PC-3 (cell line): Measurements from ENCODE around the gene IFFO2. TPM values are rescaled to one million over a fixed set of nuclear protein-coding genes. Genes with fewer than 3 reads are reported as not detected.
A peak's percentile ranks its signal among the peaks of the same experiment; 100 is the strongest.

Experiments used
- ATAC-seq: fragments of 200-7000 bp; cut with Tn5 transposase; 2 replicates; pipeline ENCODE4 v1.9.1; 2020; ENCODE audit warnings: mild to moderate bottlenecking, moderate library complexity
- BruUV-seq: library from RNA; stranded (reverse); fragments of 400-500 nt; replicated peaks from 2 replicates; lab custom pipeline; 2021; lab: Mats Ljungman, UMichigan
- CTCF ChIA-PET: fragments of 300-600 bp; sonication (Branson Sonifier 250); formaldehyde crosslinking; loops from one replicate; lab custom pipeline; 2022; ENCODE audit warnings: antibody characterized with exemption; lab: Charles Lee
- POLR2A ChIA-PET: fragments of 300-600 bp; sonication (Branson Sonifier 250); formaldehyde crosslinking; loops from one replicate; lab custom pipeline; 2022; ENCODE audit warnings: antibody characterized with exemption; ENCODE audit not compliant: unreplicated experiment; lab: Charles Lee
- DNase-seq: peaks from one replicate; pipeline ENCODE4 v3.0.0-alpha.2; 2015
- H2AFZ ChIP-seq: fragments of 300-600 bp; sonication (generic); 2 replicates; pipeline ENCODE4 v1.6.0; 2016; ENCODE audit warnings: antibody characterized with exemption, low read length
- H3F3A ChIP-seq: fragments of 300-600 bp; sonication (generic); one replicate; pipeline ENCODE4 v1.6.0; 2017; ENCODE audit warnings: antibody characterized with exemption, low read length, control low read depth, mild to moderate bottlenecking; ENCODE audit not compliant: unreplicated experiment
- H3K27ac ChIP-seq: fragments of 300-600 bp; sonication (generic); 2 replicates; pipeline ENCODE4 v1.5.1; 2016; ENCODE audit warnings: mild to moderate bottlenecking, low read length
- H3K27me3 ChIP-seq: fragments of 300-600 bp; sonication (generic); 2 replicates; pipeline ENCODE4 v1.6.1; 2016; ENCODE audit warnings: low read length, mixed read lengths
- H3K36me3 ChIP-seq: fragments of 300-600 bp; sonication (generic); 2 replicates; pipeline ENCODE4 v1.6.1; 2016; ENCODE audit warnings: low read depth, mixed run types, low read length, mixed read lengths
- H3K4me1 ChIP-seq: fragments of 300-600 bp; sonication (generic); 2 replicates; pipeline ENCODE4 v1.5.1; 2016; ENCODE audit warnings: low read length; ENCODE audit not compliant: insufficient read depth
- H3K4me2 ChIP-seq: fragments of 300-600 bp; sonication (generic); 2 replicates; pipeline ENCODE4 v1.6.0; 2016; ENCODE audit warnings: low read length
- H3K4me3 ChIP-seq: fragments of 300-600 bp; sonication (generic); 2 replicates; pipeline ENCODE4 v1.5.1; 2016; ENCODE audit warnings: mild to moderate bottlenecking, low read length, mixed read lengths
- H3K79me2 ChIP-seq: fragments of 300-600 bp; sonication (generic); 2 replicates; pipeline ENCODE4 v1.6.1; 2017; ENCODE audit warnings: low read length, mixed read lengths
- H3K9ac ChIP-seq: fragments of 300-600 bp; sonication (generic); 2 replicates; pipeline ENCODE4 v1.6.0; 2016; ENCODE audit warnings: mild to moderate bottlenecking, low read length
- H3K9me2 ChIP-seq: fragments of 300-600 bp; sonication (generic); replicated peaks from 2 replicates; pipeline ENCODE4 v1.6.1; 2016; ENCODE audit warnings: mixed run types, low read length, mixed read lengths
- H3K9me3 ChIP-seq: fragments of 300-600 bp; sonication (generic); 2 replicates; pipeline ENCODE4 v1.6.1; 2016; ENCODE audit warnings: low read length, mixed read lengths
- H4K20me1 ChIP-seq: fragments of 300-600 bp; sonication (generic); 2 replicates; pipeline ENCODE4 v1.6.1; 2016; ENCODE audit warnings: low read length, mixed read lengths
- CTCF ChIP-seq: fragments of 300-600 bp; sonication (generic); conservative IDR thresholded peaks from 2 replicates; pipeline ENCODE4 v1.5.1; 2017; ENCODE audit warnings: antibody characterized with exemption, low read depth, mild to moderate bottlenecking, low read length
- EZH2 ChIP-seq: fragments of 300-600 bp; sonication (generic); IDR thresholded peaks from one replicate; pipeline ENCODE4 v1.6.1; 2017; ENCODE audit warnings: antibody characterized with exemption, mild to moderate bottlenecking, low read length; ENCODE audit not compliant: unreplicated experiment
- EZH2phosphoT487 ChIP-seq: fragments of 300-600 bp; sonication (generic); IDR thresholded peaks from 2 replicates; pipeline ENCODE4 v1.6.1; 2018; ENCODE audit warnings: mild to moderate bottlenecking, antibody characterized with exemption, low read length, borderline replicate concordance
- intact Hi-C: fragments of 100-400 bp; cut with micrococcal nuclease; formaldehyde crosslinking; loops from 2 replicates; pipeline ENCODE4 v1.9.0; 2023
- total RNA-seq: library from RNA; depleted of rRNA; stranded (reverse); fragments of >200 nt; gene quantifications from 2 replicates; pipeline ENCODE4 v1.2.3, GENCODE V29; 2014

Gene IFFO2
- total RNA-seq, 1 experiment from 2014 or later, result 30.7 TPM

- POLR2A ChIA-PET, result no interaction called here
- no peak for ATAC-seq
Measured at GRCh38 chr1:18874036-18874435, 82.4 kb downstream of the IFFO2 start.

GRCh38 chr1:18872071-18872611, 84.3 kb downstream of the IFFO2 start:
- Histone ChIP-seq H4K20me1 (no peaks in the 10 kb centered on the region), H2AFZ (no peak overlapping the region), H3K9me2 (no peaks in the 10 kb centered on the region), H3K4me2 (no peak overlapping the region), H3F3A (no peaks in the 10 kb centered on the region), H3K27me3 (peaks cover under 1% of the 10 kb centered on the region; the same call in 1 of the 2 replicates), H3K9ac (no peak overlapping the region), H3K36me3 (no peaks in the 10 kb centered on the region), H3K4me3 (no peak overlapping the region), H3K79me2 (no peaks in the 10 kb centered on the region), H3K9me3 (no peaks in the 10 kb centered on the region), H3K27ac (no peak overlapping the region), H3K4me1 (no peaks in the 10 kb centered on the region)
- POLR2A ChIA-PET, result interaction anchor here (0.6 kb wide), 1 partner anchor 101 kb away, joined by 3 read pairs; no protein-coding TSS in a partner anchor
- ATAC-seq (no peak), DNase-seq (no peak)
- no peak for TF ChIP-seq EZH2
- CTCF ChIA-PET, result no interaction called here
- intact Hi-C loops, result no loop called here
- TSS peak; percentile 29 for BruUV-seq

More at GRCh38 chr1:18874036-18874435, 82.4 kb downstream of the IFFO2 start:
- Histone ChIP-seq H3K9ac (no peak overlapping the region), H3K9me3 (no peaks in the 10 kb centered on the region), H3K4me1 (no peaks in the 10 kb centered on the region), H4K20me1 (no peaks in the 10 kb centered on the region), H3K79me2 (no peaks in the 10 kb centered on the region), H3K36me3 (no peaks in the 10 kb centered on the region), H3K4me2 (no peak overlapping the region), H2AFZ (no peak overlapping the region), H3K4me3 (no peak overlapping the region), H3F3A (no peaks in the 10 kb centered on the region), H3K9me2 (no peaks in the 10 kb centered on the region), H3K27me3 (no peaks in the 10 kb centered on the region), H3K27ac (no peak overlapping the region)
- no TSS peak for BruUV-seq
- intact Hi-C loops, result no loop called here
- no peak for DNase-seq
- CTCF ChIA-PET, result no interaction called here
- TF ChIP-seq EZH2, result no peak
- no peak for TF ChIP-seq EZH2phosphoT487
- TF ChIP-seq CTCF, result no peak

- POLR2A ChIA-PET, result interaction anchor here (0.6 kb wide), 1 partner anchor 102 kb away, joined by 3 read pairs; no protein-coding TSS in a partner anchor
Measured at GRCh38 chr1:18871401-18872070, 84.9 kb downstream of the IFFO2 start.

More at GRCh38 chr1:18871401-18872070, 84.9 kb downstream of the IFFO2 start:
- no peak for ATAC-seq
- Histone ChIP-seq H3K27me3 (peaks cover 7% of the 10 kb centered on the region; the same call in 1 of the 2 replicates), H3K4me1 (no peaks in the 10 kb centered on the region), H3K9ac (no peak overlapping the region), H4K20me1 (no peaks in the 10 kb centered on the region), H3K9me2 (no peaks in the 10 kb centered on the region), H3K4me3 (no peak overlapping the region), H3K4me2 (no peak overlapping the region), H3K9me3 (no peaks in the 10 kb centered on the region), H3K27ac (no peak overlapping the region), H2AFZ (no peak overlapping the region), H3K79me2 (no peaks in the 10 kb centered on the region), H3K36me3 (no peaks in the 10 kb centered on the region), H3F3A (no peaks in the 10 kb centered on the region)
- DNase-seq, result no peak
- CTCF ChIA-PET, result no interaction called here
- BruUV-seq, result no TSS peak
- TF ChIP-seq EZH2 (no peak), EZH2phosphoT487 (no peak), CTCF (no peak)
- intact Hi-C loops, result no loop called here
